Prostate gland (tissue), 2 donors: ENCODE results near the gene OXLD1. TPM values are rescaled to one million over a fixed set of nuclear protein-coding genes. Genes with fewer than 3 reads are reported as not detected.

Experiments used
- DNase-seq: peaks from one replicate; pipeline ENCODE4 v3.0.0-alpha.2; 2019; ENCODE audit warnings: low spot score
- H3K27ac ChIP-seq, 2 donors: fragments of 200-600 bp; sonication (generic); 2 replicates each; pipeline ENCODE4 v1.5.1; 2017 to 2019
- H3K27me3 ChIP-seq: fragments of 200-600 bp; sonication (generic); replicated peaks from 2 replicates; pipeline ENCODE4 v1.5.1; 2019; ENCODE audit not compliant: insufficient read depth
- H3K36me3 ChIP-seq, 2 donors: fragments of 200-600 bp; sonication (generic); 1 replicate in 1 of 2; 2 replicates in 1 of 2; pipeline versions ENCODE4 v1.5.1 to v1.8.1; 2017 to 2019
- H3K4me1 ChIP-seq: fragments of 200-600 bp; sonication (generic); replicated peaks from 2 replicates; pipeline ENCODE4 v1.5.1; 2019
- H3K4me3 ChIP-seq, 2 donors: fragments of 200-600 bp; sonication (generic); 2 replicates each; pipeline ENCODE4 v1.5.1; 2017 to 2019
- H3K9me3 ChIP-seq: fragments of 200-600 bp; sonication (generic); 2 replicates; pipeline ENCODE4 v1.5.1; 2017
- CTCF ChIP-seq, 4 experiments: fragments of 200-600 bp in 2 of 4; fragments of 450-650 bp in 2 of 4; sonication (generic) in 2 of 4; IDR thresholded peaks; 1 replicate in 3 of 4; 2 replicates in 1 of 4; pipeline ENCODE4 v1.5.1; 2016 to 2019; ENCODE audit warnings: antibody characterized with exemption in 4 of 4, mild to moderate bottlenecking in 2 of 4, moderate library complexity in 2 of 4
- POLR2A ChIP-seq: fragments of 450-650 bp; IDR thresholded peaks from one replicate; pipeline ENCODE4 v1.6.1; 2016; ENCODE audit warnings: antibody characterized with exemption, mild to moderate bottlenecking
- POLR2AphosphoS5 ChIP-seq: sonication (generic); formaldehyde crosslinking; IDR thresholded peaks from one replicate; pipeline ENCODE4 v1.6.1; 2017; ENCODE audit warnings: antibody characterized with exemption
- whole genome bisulfite sequencing: methylation state at CpG from one replicate; pipeline ENCODE4 v1.1.5; 2018; 5-methylcytosine and 5-hydroxymethylcytosine counted together
- intact Hi-C: fragments of 100-400 bp; cut with DNase I; formaldehyde crosslinking; loops from one replicate; pipeline ENCODE4 v1.14.2; 2022
- total RNA-seq, 2 donors: library from RNA; depleted of rRNA; stranded (reverse); fragments of >200 nt; gene quantifications; one replicate each; pipeline ENCODE4 v1.1.0, GENCODE V29; 2016

The OXLD1 gene
- total RNA-seq, 2 donors from 2014 or later, result 52.5 to 59.2 TPM

- Histone ChIP-seq H3K9me3 (no peaks in the 10 kb centered on the region), H3K36me3 (no peaks in the 10 kb centered on the region), H3K27me3 (no peaks in the 10 kb centered on the region), H3K4me1 (peaks cover 21% of the 10 kb centered on the region), H3K27ac (peak overlapping the region; percentile 64 to 75), H3K4me3 (peak overlapping the region; percentile 82 to 93)
- WGBS, result 31% methylated on average over 18 of the region's 18 CpGs
- no peak for DNase-seq
- intact Hi-C loops, result no loop called here
- TF ChIP-seq POLR2AphosphoS5 (no peak), POLR2A (no peak), CTCF (IDR thresholded peaks at IDR 0.05) (no peak)
These were observed 46.7 kb upstream of the OXLD1 start for GRCh38 chr17:81713004-81713555.

- DNase-seq, result peak; percentile 27
- Histone ChIP-seq H3K27ac (peak overlapping the region; percentile 64 to 75), H3K27me3 (no peaks in the 10 kb centered on the region), H3K4me1 (peaks cover 21% of the 10 kb centered on the region), H3K9me3 (no peaks in the 10 kb centered on the region), H3K36me3 (no peaks in the 10 kb centered on the region), H3K4me3 (peak overlapping the region; percentile 82 to 93)
- intact Hi-C loops, result no loop called here
- 3% methylated on average over 31 of the region's 41 CpGs for WGBS
- no peak for TF ChIP-seq POLR2A
- TF ChIP-seq CTCF (IDR thresholded peaks at IDR 0.05), result peak in 2 of 4 experiments; percentile 30 to 38
These were observed 46.1 kb upstream of the OXLD1 start for GRCh38 chr17:81712468-81713003.

- Histone ChIP-seq H3K27me3 (no peaks in the 10 kb centered on the region), H3K27ac (peak within 1 kb of the TSS; percentile 64 to 75), H3K4me1 (peaks cover 21% of the 10 kb centered on the region), H3K36me3 (no peaks in the 10 kb centered on the region), H3K4me3 (peak within 1 kb of the TSS; percentile 82 to 93), H3K9me3 (no peaks in the 10 kb centered on the region)
- intact Hi-C loops, result no loop called here
- DNase-seq, result peak; percentile 49
- WGBS, result under 1% methylated on average over 73 of the region's 89 CpGs
- TF ChIP-seq CTCF (IDR thresholded peaks at IDR 0.05) (peak in 3 of 4 experiments; percentile 7 to 62 (median 50)), POLR2A (peak; percentile 21), POLR2AphosphoS5 (peak; percentile 51)
These were observed 45.5 kb upstream of the OXLD1 start, which contains the start of gene SLC25A10 for GRCh38 chr17:81711814-81712467. TSS of gene SLC25A10 (plus strand) at chr17:81712284. CDS start at chr17:81712427, 143 bp downstream.

- DNase-seq, result no peak
- Histone ChIP-seq H3K27ac (no peak overlapping the region), H3K4me3 (no peak overlapping the region), H3K27me3 (no peaks in the 10 kb centered on the region), H3K36me3 (peaks cover 0 to 4% of the 10 kb centered on the region in 2 donors), H3K9me3 (no peaks in the 10 kb centered on the region), H3K4me1 (peaks cover 21% of the 10 kb centered on the region)
- intact Hi-C loops, result no loop called here
- 9% methylated on average over 29 of the region's 29 CpGs for WGBS
- no peak for TF ChIP-seq POLR2AphosphoS5
- TF ChIP-seq CTCF (IDR thresholded peaks at IDR 0.05), result no peak
- TF ChIP-seq POLR2A, result no peak
These were observed 44.3 kb upstream of the OXLD1 start for GRCh38 chr17:81710514-81711308.
